Epidermal melanocyte (primary cell): ENCODE measurements around the gene TMCO4.

ENCODE experiments used
- DNase-seq: peaks from one replicate; pipeline ENCODE4 v3.0.0; 2011; ENCODE audit warnings: low spot score; ENCODE audit not compliant: insufficient read length

The TMCO4 gene

DNA sequence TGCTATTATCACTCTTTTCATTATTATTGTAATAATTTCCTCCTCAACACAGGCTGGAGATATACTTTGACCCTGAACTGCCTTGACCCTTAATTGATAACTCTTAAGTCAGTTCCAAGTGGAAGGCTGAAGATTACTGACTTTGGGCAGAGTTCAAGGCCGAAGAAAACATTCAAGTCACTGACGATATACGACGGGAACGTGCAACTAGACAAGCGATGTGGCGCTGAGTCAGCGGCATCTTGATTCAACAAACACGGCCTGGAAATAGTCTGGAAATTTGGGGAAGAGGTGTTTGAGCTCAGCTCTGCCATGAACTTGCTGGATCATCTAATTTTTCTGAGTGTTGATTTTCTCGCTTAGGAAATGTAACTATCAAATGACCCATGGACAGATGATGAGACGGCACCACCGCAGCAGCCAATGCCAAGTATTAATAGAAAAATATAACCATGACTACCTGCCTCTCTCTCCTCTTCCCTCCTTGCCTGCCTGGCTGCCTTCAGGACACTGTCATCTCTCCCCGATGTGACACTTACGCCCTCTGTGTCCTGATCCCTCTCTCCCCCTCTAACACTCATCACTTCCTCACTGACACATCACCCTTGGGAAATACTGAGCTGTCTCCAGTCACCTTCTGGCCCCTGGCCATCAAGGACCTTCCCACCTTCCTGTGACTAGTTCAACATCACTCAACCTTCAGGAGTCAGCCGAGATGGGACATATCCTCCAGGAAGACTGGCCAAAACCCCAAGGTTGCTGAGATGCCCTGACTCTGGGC lies 49.4 kb downstream of the TMCO4 start:
- no peak for DNase-seq

GRCh38 chr1:19749685-19750084 lies 50.0 kb downstream of the TMCO4 start:
- no peak for DNase-seq

DNA sequence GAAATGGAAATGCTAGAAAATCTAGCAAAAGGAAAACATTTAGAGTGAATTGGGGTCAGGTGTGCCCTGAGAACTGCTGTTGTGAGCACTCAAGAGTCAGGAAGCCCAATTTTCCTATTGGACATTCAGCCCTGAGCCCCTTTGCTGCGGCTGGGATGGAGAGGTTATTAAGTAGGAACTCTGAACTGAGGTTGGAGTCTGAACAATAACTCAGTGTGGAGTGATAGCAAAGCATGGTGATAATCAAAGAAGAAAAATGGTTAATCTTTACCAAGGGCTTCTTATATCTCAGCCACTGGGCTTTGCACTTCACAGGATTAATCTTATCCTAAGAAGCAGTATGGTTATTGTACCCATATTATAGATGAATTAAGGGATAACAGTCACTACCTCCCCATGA lies 52.0 kb downstream of the TMCO4 start:
- DNase-seq, result no peak

- no peak for DNase-seq
These were observed 54.8 kb downstream of the TMCO4 start for GRCh38 chr1:19744886-19745285.

DNA sequence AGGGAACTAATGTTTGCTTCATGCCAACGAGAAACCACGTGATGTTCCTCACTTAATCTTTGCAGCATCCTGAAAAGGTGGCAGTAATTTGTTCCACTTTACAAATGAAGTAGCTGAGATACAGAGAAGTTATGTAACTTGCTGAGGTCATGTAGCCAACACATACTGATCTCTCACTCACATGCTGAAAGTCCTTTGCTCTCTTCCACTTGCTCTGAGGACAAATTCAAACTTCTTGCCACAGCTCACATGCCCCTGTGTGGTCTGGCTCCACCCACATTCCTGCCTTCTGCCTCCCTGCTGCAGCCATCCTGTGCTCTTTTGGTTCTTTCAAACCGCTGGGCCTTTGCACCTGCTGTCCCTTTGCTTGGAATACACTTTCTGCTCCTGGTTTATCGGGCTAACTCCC lies 55.4 kb downstream of the TMCO4 start:
- no peak for DNase-seq

GRCh38 chr1:19743793-19744192 lies 55.9 kb downstream of the TMCO4 start:
- no peak for DNase-seq

GRCh38 chr1:19743180-19743579 lies 56.5 kb downstream of the TMCO4 start:
- no peak for DNase-seq

DNA sequence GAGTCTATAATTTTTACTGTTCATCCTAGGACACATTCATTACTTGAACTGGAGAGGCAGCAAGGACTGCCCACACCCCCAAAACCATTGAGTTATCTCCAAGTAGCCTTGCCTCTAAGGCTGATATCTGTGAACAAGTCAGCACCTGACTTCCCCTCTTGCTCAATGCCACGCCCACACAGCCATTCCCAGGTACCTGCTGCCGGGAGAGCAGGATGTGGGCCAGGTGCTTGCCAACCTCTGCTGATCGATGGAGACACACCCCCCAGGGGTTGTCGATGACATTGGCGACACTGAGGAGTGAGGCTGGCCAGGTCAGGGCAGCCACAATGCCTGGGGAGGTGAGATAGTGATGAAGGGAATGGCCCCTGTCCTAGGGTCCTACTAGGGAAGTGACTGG lies 60.1 kb downstream of the TMCO4 start:
- no peak for DNase-seq

GRCh38 chr1:19738669-19739068 lies 61.0 kb downstream of the TMCO4 start:
- DNase-seq, result no peak

- no peak for DNase-seq
These were observed 61.6 kb downstream of the TMCO4 start for GRCh38 chr1:19738076-19738475.

DNA sequence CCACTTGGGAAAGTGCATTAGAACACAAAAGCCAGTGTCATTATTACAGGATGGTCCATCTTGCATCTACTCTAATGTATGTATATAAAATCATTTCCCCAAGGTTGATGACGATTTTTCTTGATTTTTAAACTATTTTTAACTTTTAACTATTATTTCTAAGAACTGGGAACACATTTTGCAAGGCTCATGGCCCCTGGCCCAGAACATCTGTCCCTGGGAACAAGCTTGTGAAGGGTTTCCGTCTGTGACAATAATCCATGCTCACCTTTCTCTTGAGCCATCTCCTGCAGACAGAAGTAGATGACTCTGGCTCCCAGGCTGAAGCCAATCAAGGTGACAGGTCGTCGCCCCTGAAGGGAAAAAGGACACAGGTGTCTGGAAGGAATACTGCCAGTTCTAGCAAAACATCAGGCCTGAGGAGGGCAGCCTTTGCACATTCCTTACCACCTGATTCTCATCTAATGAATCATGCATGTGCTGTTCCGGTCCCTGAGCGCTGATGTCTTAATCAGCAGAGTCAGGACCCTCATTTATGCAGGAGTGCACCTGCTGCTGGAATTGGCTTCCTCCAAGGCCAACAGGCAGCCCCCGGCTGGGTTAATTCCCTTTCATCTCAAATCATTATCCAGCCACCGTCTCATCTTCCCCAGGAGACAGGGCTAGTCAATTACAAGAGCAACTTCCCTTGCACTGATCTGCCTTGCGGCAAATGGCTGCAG lies 62.5 kb downstream of the TMCO4 start:
- DNase-seq, result no peak

- DNase-seq, result peak; percentile 71
These were observed 64.1 kb downstream of the TMCO4 start for GRCh38 chr1:19735440-19736127.

DNA sequence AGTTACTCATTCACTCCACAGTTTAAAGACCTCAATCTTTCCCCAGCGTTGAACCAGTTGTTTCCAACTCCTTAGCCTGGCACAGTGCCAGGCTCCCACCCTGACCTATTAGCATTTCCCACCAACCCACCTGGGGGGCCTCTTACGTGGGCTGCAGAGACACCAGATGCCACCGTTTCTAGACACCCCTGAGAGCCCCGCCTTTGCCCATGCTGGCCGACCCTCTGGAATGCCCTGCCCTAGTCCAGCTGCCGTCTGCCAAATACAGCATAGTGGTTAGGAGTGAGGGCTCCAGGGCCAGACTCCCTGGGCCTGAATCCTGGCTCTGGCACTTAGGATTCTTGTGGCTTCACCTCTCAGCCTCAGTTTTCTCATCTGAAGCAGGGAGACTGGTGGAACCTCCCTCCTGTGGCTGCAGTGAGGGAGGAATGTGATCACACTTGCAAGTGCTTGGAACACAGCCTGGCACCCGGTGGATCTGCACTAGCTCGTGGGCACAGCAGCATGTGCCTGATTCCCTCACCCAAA lies 65.2 kb downstream of the TMCO4 start:
- no peak for DNase-seq

- no peak for DNase-seq
These were observed 65.7 kb downstream of the TMCO4 start for GRCh38 chr1:19734056-19734455.

- no peak for DNase-seq
These were observed 66.1 kb downstream of the TMCO4 start for GRCh38 chr1:19733615-19734014.

GRCh38 chr1:19731311-19731821 lies 68.3 kb downstream of the TMCO4 start:
- no peak for DNase-seq

DNA sequence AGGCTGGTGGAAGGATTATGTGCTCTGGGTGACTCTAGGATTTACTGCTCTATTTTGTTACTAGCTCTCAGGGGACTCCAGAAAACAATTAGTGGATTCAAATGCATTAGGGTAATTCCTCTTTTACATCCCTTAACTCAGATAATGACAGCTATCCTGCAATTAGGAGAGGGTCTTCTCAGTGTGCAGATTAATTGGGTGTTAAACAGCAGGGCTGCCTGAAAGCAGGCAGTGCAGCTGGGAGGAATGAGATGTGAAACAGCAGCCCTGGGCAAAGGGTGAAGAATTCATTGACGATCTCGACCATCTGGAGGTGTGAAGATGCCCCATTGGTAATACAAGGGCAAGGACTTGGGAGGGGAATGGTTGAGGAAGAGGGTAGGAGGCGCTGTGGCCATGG lies 68.9 kb downstream of the TMCO4 start:
- no peak for DNase-seq

DNA sequence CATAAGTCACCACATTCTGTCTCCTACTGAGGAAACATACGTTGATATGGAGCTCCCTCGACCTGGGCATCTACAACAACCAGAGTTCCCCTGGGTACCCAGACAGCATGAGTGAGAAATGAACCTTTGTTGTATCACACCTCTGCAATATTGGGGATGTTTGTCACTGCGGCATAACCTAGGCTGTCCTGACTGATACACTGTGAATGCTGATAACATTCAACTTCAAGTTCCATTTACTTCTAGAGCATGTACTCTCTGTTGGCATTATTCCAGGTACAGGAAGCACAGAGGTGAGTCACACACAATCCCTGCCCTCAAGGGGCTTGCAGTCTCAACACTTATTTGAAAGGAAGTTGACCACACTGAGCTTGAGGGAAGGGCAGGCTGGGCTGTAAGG lies 69.5 kb downstream of the TMCO4 start:
- no peak for DNase-seq

- DNase-seq, result no peak
These were observed 71.1 kb downstream of the TMCO4 start for GRCh38 chr1:19728413-19729145.

DNA sequence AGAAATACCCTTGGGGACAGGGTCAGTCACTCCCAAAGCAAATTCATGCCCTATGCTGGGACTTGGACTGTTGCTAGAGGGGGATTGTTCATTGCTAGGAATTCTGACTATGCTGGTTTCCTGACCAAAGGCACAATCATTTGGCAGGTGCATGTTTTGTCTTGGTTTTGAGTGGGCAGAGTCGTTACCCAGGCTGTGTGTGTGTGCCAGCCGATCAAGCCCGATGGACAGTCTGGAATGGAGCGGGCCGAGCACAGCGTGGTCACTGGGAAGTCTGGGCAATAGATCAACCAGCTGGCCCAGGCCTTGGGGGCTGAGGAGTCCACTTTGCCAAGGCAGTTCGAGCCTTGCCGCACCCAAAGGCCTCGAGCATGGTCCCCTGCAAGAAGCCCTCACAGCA lies 74.1 kb downstream of the TMCO4 start:
- DNase-seq, result no peak

DNA sequence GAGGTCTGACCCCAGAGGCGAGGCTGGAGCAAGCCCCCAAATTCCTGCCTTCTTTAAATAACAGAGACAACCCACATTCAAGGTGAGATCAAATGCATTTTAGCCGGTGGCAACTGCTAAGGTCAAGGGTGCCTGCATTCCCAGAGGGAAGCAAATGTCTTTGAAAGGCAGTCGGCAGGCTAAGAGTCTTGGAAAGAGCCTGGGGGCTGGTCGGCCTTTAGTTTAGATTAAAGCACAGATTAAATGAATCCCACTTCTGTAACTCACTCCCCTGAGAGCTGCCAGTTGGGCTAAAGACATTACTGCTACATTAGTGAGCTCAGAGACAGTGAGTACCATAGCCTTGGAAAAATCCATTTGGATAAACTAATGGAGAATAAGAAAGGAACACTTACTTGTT lies 75.8 kb downstream of the TMCO4 start:
- DNase-seq, result no peak
